ENCODE data around the gene FOXN3.

GRCh38 chr14:89348722-89349121, 68.3 kb downstream of the FOXN3 start:
- TF ChIP-seq POLR2A (IDR thresholded peaks at IDR 0.05; ENCODE audit: low read length), result no peak
- TF ChIP-seq GATA1 (IDR thresholded peaks at IDR 0.05; ENCODE audit: low read depth, low read length), result no peak

All from erythroblast (primary cell).